HG03575 (cell line): ENCODE results near the gene DDX28.
"Not testable (repeated sequence)": the region's sequence is repeated elsewhere in the genome, so short reads cannot be mapped to it uniquely, and the experiment has no call there.

Source experiments
- ATAC-seq: cut with Tn5 transposase; IDR thresholded peaks from one replicate; pipeline ENCODE4 v1.9.1; 2021; ENCODE audit not compliant: unreplicated experiment, insufficient number of reproducible peaks, low FRiP score; ENCODE audit errors: extremely low read depth

The DDX28 gene

DNA sequence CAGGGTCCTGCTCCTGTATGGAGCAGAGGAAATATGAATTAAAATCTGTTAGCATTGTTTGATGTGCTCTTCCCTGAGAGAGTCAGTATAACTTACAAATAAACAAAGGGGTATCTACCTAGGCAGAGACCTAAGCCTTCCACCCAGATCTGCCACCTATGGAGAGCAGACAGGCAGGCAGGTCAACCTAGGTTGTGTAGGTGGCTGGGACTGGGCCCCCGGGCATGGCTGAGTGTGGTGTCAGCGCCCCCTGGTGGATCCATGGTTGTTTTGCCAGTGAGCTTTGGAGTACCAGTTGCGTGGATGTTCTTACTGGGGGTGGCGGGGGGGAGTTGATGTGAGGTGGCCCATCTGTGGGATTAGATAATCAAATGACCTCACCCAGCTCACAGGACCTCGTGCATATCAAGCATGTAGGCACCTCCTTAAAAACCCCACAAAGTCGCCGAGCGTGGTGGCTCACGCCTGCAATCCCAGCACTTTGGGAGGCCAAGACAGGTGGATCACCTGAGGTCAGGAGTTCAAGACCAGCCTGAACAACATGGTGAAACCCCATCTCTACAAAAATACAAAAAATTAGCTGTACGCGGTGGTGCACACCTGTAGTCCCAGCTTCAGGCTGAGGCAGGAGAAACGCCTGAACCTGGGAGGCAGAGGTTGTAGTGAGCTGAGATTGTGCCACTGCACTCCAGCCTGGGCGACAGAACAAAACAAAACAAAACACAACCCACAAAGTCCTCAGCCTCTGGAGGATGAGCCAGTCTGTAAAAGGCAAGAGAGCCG is 17.7 kb upstream of the DDX28 start:
- ATAC-seq, result no peak

DNA sequence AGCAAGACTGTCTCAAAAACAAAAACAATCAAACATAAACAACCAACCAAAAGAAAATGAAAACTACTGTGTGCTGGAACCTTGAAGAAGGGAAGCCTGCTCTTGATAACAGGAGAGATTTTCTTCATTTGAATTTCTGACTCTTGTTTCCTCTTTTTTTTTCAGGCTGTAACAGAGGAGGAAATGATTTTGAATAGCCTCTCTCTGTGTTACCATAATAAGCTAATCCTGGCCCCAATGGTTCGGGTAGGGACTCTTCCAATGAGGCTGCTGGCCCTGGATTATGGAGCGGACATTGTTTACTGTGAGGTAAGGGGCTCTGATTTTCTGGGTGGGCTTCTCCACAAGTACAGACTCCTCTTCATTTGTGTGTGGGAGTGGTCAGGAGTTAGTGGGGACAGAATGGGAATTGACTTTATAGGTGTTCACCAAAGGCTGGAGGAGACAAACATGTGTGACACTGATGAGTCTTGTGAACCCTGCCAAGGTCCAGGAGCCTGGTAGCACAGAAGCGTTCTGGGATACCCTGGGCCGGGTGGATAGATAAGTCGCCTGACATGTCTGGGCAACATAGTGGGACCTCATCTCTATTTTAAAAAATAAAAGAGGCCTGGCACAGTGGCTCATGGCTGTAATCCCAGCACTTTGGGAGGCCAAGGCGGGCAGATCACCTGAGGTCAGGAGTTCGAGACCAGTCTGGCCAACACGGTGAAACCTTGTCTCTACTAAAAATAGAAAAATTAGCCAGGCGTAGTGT is 15.0 kb upstream of the DDX28 start:
- no peak for ATAC-seq

- no peak for ATAC-seq
Measured at GRCh38 chr16:68035227-68035626, 12.2 kb upstream of the DDX28 start.

- ATAC-seq, result no peak
Measured at GRCh38 chr16:68033101-68033500, 10.1 kb upstream of the DDX28 start.

DNA sequence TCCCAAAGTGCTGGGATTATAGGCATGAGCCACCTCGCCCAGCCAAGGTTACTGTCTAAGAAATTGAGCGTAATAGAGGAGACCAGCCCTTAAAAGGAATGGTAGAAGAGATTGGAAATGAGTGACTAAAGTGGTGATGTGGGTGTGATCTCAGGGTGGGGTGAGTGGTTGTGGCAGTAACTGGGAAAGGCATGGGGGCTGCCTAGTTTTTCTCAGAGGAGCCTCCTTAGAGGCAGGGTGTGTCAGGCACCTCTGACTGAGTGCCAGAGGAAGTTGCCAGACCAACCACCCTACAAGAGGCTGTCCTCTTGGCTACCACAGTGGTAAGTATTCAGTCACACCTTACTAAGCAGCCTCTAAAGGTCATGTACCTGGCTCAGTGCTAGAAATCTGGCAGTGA is 8.9 kb upstream of the DDX28 start:
- ATAC-seq, result no peak

DNA sequence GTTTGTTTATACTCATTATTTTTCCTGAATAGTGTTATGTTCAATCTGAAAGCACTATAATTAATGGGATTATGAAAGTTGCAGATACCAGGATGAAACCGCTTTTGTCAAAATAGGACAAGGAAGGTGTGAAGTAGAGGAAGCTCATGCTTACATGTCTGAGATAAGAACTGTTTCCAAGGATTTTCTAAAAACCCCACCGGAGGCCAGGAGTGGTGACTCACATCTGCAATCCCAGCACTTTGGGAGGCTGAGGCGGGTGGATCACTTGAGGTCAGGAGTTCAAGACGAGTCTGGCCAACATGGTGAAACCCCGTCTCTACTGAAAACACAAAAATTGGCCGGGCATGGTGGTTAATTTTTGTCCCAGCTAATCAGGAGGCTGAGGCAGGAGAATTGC is 7.1 kb upstream of the DDX28 start:
- not testable (repeated sequence) for ATAC-seq

DNA sequence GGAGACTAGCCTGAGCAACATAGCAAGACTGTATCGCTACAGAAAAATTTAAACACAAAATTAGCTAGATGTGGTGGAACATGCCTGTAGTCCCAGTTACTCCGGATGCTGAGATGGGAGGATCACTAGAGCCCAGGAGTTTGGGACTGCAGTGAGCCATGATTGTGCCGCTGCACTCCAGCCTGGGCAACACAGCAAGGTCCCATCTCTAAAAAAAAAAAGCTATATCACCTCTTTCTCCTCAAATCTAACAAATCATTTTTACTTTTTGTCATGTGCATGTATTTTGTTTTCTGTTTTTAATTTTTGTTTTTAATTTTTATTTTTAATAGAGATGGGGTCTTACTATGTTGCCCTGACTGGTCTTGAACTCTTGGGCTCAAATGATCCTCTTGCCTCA is 6.0 kb upstream of the DDX28 start:
- no peak for ATAC-seq

DNA sequence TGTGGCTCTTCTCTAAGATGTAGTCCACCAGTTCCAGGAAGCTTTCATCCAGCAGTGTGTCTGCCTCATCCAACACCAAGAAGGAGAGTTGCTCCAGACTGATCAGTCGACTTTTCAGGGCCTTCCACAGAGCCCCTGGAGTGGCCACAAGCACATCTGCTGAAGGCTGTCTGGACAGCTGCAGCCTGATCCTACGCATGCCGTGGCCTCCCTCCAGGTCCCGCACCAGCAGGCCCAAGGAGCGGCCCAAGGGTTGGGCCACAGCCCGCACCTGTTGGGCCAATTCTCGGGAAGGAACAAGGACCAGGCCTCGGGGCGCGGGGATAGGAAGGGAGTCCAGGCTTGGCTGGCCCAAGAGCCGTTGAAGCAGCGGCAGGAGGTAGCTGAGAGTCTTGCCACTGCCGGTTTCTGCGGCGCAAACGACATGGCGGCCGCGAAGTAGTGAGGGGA is 729 bp downstream of the DDX28 start:
- no peak for ATAC-seq

DNA sequence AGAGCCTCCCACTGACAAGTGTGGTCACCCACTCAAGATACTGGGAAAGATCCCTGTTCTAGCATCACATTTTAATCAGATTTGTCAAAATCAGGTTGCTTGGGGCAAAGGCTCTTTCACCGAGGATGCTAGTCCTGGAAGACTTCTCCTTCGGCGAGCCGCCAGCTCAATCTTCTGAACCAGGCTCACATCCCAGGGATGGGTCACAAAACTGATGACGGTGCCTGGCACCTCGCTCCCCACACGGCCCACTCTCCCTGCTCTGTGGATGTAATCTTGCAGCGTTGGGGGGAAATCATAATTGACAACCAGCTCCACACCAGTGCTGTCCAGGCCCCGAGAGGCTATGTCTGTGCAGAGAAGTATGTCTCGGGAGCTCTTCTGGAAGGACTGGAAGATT is 1.5 kb downstream of the DDX28 start:
- no peak for ATAC-seq

DNA sequence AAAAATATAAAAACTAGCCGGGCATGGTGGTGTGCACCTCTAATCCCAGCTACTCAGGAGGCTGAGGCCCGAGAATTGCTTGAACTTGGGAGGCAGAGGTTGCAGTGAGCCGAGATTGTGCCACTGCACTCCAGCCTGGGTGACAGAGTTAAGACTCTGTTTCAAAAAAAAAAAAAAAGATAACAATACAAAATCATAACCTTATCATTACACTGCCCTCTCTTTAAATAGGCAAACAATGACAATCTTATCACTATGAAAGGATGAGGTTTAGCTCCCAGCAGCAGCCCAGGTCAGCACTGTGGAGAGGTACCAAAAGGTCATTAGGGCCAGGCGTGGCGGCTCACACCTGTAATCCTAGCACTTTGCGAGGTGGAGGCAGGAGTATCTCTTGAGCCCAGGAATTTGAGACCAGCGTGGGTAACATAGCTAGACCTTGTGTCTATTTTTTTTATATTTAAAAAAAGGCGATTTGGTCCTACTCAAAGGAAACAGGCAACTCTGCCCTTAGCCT is 3.8 kb downstream of the DDX28 start:
- ATAC-seq, result no peak

DNA sequence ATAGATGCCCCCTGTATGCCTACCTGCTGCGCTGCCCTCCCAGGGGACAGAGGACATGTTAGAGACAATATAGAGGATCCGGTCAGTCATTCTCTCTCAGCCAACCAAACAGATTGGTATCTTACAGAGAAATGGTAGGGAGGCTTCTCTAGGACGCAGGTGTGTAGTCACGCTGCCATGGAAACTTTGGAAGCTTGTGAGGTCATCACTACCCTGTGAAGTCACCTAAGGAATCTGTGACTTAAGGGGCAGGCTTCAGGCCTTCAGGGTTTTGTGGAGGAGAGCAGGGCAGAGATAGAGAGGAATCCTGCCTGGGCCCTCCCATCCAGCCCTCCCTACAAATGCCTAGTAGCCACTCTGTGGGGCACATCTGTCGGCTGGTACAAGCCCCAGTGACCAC is 7.4 kb downstream of the DDX28 start, which contains the start of gene DPEP2NB:
TSS of gene DPEP2NB (minus strand) at position 231 of the 400 bp plus-strand sequence. CDS start at position 90, 141 bp downstream.
- ATAC-seq, result no peak

- ATAC-seq, result no peak
Measured at GRCh38 chr16:68013440-68013839, 9.6 kb downstream of the DDX28 start.

DNA sequence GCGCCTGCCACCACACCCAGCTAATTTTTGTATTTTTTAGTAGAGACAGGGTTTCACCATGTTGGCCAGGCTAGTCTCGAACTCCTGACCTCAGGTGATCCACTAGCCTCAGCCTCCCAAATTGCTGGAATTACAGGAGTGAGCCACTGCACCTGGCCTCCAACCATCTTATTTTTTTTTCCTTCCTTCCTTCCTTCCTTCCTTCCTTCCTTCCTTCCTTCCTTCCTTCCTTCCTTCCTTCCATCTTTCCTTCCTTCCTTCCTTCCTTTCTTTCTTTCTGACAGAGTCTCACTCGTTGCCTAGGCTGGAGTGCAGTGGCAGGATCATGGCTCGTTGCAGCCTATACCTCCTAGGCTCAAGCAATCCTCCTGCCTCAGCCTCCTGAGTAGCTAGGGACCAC is 13.2 kb downstream of the DDX28 start:
- not testable (repeated sequence) for ATAC-seq

DNA sequence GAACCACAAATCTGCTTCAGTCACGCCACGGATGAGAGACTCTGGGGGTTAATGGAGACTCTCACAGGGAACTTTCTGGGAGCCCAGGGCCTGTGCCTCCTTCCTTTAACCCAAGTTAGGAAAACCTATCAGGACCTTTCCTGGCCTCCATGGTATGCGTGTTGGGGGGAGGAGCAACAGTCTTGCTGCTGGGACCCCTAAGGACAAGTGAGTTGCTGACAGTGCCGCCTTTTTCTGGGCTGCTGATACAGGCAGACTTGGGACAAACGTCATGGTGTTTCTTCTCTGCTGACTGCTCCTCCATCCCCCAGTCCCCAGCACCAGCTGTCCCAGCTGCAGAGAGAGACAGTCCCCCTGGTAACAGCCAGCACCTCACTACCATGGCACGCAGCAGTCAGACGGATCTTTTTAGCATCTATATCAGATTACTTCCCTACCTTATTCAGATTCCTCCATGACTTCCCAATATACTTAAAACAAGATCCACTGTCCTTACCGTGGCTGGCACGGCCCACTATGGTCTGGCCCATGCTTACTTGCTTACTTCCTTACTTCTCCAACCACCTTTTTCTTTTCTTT is 13.8 kb downstream of the DDX28 start:
- ATAC-seq, result no peak

GRCh38 chr16:68005786-68006286 is 17.2 kb downstream of the DDX28 start:
- no peak for ATAC-seq

GRCh38 chr16:68005211-68005610 is 17.8 kb downstream of the DDX28 start:
- ATAC-seq, result no peak

- no peak for ATAC-seq
Measured at GRCh38 chr16:68003031-68003430, 20.0 kb downstream of the DDX28 start.

DNA sequence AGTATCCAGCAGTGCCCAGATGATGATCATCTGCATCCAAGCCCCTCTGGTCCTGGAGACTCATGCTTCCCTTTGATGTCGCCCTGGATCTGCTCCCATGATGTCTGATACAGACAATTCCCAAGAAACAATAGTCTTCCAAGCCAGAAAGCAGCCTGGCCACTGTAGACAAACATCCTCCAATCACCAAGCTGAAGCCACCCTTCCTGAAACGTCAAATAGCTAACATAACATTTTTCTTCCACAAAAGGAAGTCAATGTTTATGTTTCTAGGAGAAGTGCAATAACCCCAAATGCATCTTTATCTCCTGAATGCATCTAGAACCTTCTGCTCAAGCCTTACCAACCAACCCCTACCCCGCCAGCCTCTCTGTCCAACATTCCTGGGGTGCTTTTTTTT is 22.6 kb downstream of the DDX28 start:
- no peak for ATAC-seq

GRCh38 chr16:67999985-68000384 is 23.0 kb downstream of the DDX28 start:
- ATAC-seq, result no peak
